Heart left ventricle (tissue), 13 donors: ENCODE results near the gene PDE10A.

ENCODE experiments used
- CTCF ChIP-seq, 12 donors: fragments of 200-600 bp; sonication (generic) in 4 of 12; IDR thresholded peaks; one replicate each; pipeline versions ENCODE4 v1.5.0 to v1.8.0; 2018 to 2022; ENCODE audit warnings: antibody characterized with exemption in 12 of 12, mild to moderate bottlenecking in 5 of 12
- POLR2A ChIP-seq, 2 donors: fragments of 450-650 bp; IDR thresholded peaks; one replicate each; pipeline ENCODE4 v1.6.1; 2017; ENCODE audit warnings: antibody characterized with exemption in 2 of 2, mild to moderate bottlenecking in 2 of 2, moderate library complexity in 2 of 2
- donor health status: ischemic (EF 13 %, LVEDD 7.1; RV severe dilation, severe dysfunction).
- donor health status: DM: no; HTN: yes; CAD: no.
- donor health status: DM: no; HTN: no; CAD: no.
- donor health status: ischemic (EF 25% LVEDD 6.9; RV normal size, moderate dysfunction).
- donor health status: ischemic (EF 25% LVEDD 5.7; RV mildly dilated, moderate dysfunction).
- donor health status: ischemic (EF 35%, LVEDD 5.7; RV mildly dilated, moderate dysfunction).
- donor health status: nonischemic (EF 11% LVEDD 7.7; RV severe dilation, severe dysfunction).
- donor health status: DM: yes; HTN: yes; CAD: no.
- donor health status: PGD.
- donor health status: ischemic (EF 29% LVEDD 5.4; RV normal size, mild dysfunction).
- donor health status: nonischemic (EF 23%, LVEDD 6.1; RV moderate dilation, normal function).

GRCh38 chr6:165628955-165629354 is 34.1 kb downstream of the PDE10A start:
- TF ChIP-seq POLR2A (IDR thresholded peaks at IDR 0.05) (no peak), CTCF (IDR thresholded peaks at IDR 0.05) (no peak)
